K562 (cell line): ENCODE measurements around the gene HBEGF.

Experiments used
- CTCF ChIP-seq, 3 experiments: IDR thresholded peaks in 2 of 3; conservative IDR thresholded peaks in 1 of 3; 2 replicates each; pipeline ENCODE4 v1.5.1; 2011 to 2012; ENCODE audit warnings: low read length in 3 of 3, mild to moderate bottlenecking in 3 of 3, control low read depth in 2 of 3, improper control_type of control experiment in 1 of 3, inconsistent platforms in 1 of 3, low read depth in 1 of 3, mixed read lengths in 1 of 3, moderate library complexity in 1 of 3; ENCODE audit not compliant: insufficient read depth in 2 of 3
- HNRNPUL1 ChIP-seq: fragments of 200-400 bp; formaldehyde crosslinking; IDR thresholded peaks from 2 replicates; pipeline ENCODE4 v1.6.1; 2017; ENCODE audit warnings: low read length
- MTA3 ChIP-seq: fragments of 450-650 bp; formaldehyde crosslinking; IDR thresholded peaks from 2 replicates; pipeline ENCODE4 v1.6.1; 2017; ENCODE audit warnings: mild to moderate bottlenecking, borderline replicate concordance
- MXI1 ChIP-seq: IDR thresholded peaks from 2 replicates; pipeline ENCODE4 v1.6.1; 2011; ENCODE audit warnings: low read depth, mild to moderate bottlenecking, improper control_type of control experiment, low read length
- PML ChIP-seq: IDR thresholded peaks from 2 replicates; pipeline ENCODE4 v1.6.1; 2012; ENCODE audit warnings: low read length, inconsistent platforms
- STAT5B ChIP-seq: fragments of 250-450 bp; sonication (Bioruptor Pico); IDR thresholded peaks from 2 replicates; pipeline ENCODE4 v1.8.0; 2021; ENCODE audit warnings: mild to moderate bottlenecking, inconsistent platforms
- TAL1 ChIP-seq: fragments of 450-650 bp; IDR thresholded peaks from 2 replicates; pipeline ENCODE4 v1.6.1; 2016; ENCODE audit warnings: mild to moderate bottlenecking
- XRCC4 ChIP-seq: IDR thresholded peaks from one replicate; pipeline ENCODE4 v1.6.1; 2011; ENCODE audit not compliant: insufficient read depth, insufficient read length; ENCODE audit errors: extremely low read depth
- YY1 ChIP-seq, 3 experiments: IDR thresholded peaks; 2 replicates each; pipeline ENCODE4 v1.6.1; 2011; ENCODE audit warnings: low read length in 2 of 3, mild to moderate bottlenecking in 2 of 3, moderate library complexity in 2 of 3, borderline replicate concordance in 1 of 3, control low read depth in 1 of 3, low read depth in 1 of 3; ENCODE audit not compliant: insufficient read depth in 3 of 3, insufficient replicate concordance in 2 of 3, control insufficient read depth in 1 of 3, insufficient read length in 1 of 3; ENCODE audit errors: extremely low read depth in 1 of 3

GRCh38 chr5:140287801-140288521 lies 58.4 kb downstream of the HBEGF start:
- no peak for TF ChIP-seq PML
- no peak for TF ChIP-seq YY1 (IDR thresholded peaks at IDR 0.05; ENCODE audit: borderline replicate concordance in 1 of 3, control insufficient read depth in 1 of 3, extremely low read depth in 1 of 3, insufficient read depth in 3 of 3, insufficient read length in 1 of 3, insufficient replicate concordance in 2 of 3, low read depth in 1 of 3, low read length in 2 of 3)
- TF ChIP-seq XRCC4: no peak
- no peak for TF ChIP-seq CTCF (IDR thresholded peaks at IDR 0.05 in 2 of 3, conservative IDR thresholded peaks at IDR 0.05 in 1 of 3; ENCODE audit: insufficient read depth in 2 of 3, low read depth in 1 of 3, low read length in 3 of 3)
- TF ChIP-seq HNRNPUL1: no peak
- no peak for TF ChIP-seq STAT5B
- TF ChIP-seq TAL1: no peak
- no peak for TF ChIP-seq MXI1
- no peak for TF ChIP-seq MTA3
